NCI-H510A (cell line): ENCODE measurements around the gene NHEJ1.

ENCODE experiments used
- DNase-seq: peaks from one replicate; lab custom pipeline; 2025; lab: John Stamatoyannopoulos, UW

The NHEJ1 gene

GRCh38 chr2:219057709-219058540, 102.7 kb downstream of the NHEJ1 start:
- DNase-seq: peak; percentile 74

- DNase-seq: no peak
Measured at GRCh38 chr2:219056896-219057708, 103.5 kb downstream of the NHEJ1 start.

- no peak for DNase-seq
Measured at GRCh38 chr2:219056176-219056895, 104.3 kb downstream of the NHEJ1 start.

GRCh38 chr2:219054956-219055903, 105.4 kb downstream of the NHEJ1 start:
- DNase-seq: no peak

GRCh38 chr2:219049282-219049681, 111.3 kb downstream of the NHEJ1 start:
- DNase-seq: no peak

GRCh38 chr2:219045937-219046550, 114.6 kb downstream of the NHEJ1 start:
- DNase-seq: no peak

DNA sequence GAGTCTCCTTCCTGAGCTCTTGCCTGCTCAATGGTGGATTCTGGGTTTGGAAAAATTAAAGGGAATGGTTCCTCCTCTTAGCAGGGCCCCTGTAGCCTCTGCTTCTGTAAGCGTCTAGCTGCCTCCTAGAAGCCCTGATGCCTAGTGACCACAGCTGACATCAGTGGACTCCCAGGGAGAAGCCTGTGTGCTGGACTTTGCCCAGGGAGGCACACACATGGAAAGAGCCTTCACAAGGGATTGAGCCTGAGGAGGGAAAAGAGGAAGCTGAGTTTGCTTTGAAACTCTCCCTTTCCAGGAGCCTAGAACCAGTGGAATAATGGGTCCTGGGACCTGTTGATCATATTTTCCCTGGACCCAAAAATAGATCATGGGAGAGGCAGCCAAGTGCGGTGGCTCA, 117.9 kb downstream of the NHEJ1 start:
- DNase-seq: no peak

GRCh38 chr2:219042157-219042556, 118.5 kb downstream of the NHEJ1 start:
- DNase-seq: no peak

DNA sequence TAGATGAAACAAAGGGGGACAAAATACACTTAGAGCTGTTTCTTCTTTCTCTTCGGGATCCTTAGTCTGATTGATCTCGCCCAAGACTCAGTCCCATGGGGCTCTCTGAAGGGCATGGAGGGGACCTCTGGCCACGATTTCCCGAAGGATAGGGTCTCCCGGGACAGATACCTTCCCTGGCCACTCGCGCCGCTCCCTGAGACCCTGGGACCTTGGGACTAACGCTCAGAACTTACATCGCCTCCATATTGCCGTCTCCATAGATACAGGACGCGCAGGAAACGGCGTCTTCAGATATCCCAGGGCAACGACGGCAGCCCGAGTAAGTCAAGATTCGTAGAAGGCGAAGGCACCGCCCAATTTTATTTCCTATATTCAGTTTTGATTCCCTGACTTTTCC, 119.4 kb downstream of the NHEJ1 start, which contains the start of gene CFAP65:
CFAP65 (minus strand) TSS at position 265 of the 400 bp plus-strand sequence. CDS start 2,468 bp downstream, outside the sequence.
- peak; percentile 52 for DNase-seq

DNA sequence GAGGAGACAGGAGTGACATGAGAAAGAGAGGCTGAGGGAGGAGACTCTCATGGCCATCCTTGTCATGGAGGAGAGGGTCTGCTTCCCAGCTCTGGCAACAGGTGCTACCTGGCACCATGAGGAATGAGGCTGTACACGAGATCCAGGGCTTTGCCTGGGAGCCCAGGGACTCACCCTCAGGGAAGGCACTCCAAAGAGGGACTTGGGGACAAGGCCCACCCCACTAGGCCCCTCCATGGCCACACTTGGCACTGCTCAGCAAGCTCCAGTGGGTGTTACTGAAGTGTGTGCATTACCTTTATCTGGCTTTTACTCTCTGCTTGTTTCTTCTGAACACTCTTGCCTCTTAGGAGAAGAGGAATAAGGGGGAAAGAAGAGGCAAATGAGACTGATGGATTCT, 122.0 kb downstream of the NHEJ1 start:
- DNase-seq: no peak

DNA sequence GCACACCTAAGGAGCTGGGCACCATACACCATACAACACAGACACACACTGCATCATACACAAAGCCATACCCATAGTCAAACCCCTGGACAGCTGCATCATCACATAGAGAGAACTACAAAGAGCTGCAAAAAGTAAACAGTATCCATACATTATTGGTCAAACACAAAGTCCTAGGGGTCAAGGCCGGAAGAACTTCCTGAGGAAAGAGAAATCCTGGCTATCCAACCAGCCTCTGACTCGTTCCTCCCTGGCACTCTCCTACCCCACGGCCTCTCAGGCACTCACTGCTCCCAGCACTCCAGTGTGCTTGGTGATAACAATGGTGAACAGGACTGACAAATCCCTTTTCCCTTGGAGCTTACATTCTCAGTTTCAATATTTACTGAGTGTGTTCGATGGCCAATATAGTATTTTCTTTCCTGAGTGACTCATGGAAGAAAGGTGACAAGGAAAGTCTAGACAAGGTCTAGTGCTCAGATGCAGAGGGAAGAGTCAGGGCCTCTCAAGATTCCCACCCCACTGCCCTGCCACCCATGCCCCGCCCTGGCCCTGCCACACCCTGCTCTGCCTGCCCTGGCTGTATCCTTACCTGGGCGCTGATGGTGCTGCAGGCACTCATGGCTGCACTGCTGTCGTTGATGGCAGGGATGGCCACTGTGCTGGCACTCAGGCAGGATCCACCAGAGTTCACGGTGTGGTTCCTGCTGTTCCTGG, 122.7 kb downstream of the NHEJ1 start:
- no peak for DNase-seq

DNA sequence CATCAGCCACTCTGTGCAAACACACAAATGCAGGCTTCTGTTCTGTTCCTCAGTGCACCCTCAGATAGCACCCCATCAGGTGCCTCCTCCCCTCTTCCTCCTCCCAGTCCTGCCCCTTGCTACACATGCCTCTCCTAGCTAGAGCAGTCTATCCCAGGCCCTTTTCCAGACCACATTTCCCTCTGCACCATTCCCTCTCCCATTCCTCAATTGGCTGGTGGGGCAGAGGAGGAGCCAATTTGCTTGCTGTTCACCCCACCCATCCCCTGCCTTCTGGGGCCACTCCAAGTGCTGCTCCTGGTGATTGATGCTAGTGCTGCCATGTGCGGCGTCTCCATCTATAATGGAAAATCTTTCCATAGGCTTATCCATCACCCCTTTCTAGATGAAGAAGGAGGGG, 124.7 kb downstream of the NHEJ1 start:
- DNase-seq: no peak

DNA sequence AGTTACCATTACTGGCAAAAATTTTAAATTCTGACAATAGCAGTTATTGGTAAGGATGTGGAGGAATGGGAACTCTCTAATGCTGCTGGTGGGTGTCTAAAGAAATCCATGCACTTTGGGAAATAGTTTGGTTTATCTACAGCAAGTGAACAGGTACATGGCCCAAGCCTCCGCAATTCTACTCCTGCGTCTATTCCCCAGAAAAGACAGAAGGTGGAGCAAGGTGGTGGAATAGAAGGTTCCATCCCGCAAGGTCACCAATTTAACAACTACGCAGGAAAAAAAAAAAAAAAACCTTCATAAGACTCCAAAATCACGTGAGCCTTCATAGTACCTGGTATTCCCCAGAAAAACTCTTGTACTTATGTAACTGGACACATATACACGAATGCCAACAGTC, 125.8 kb downstream of the NHEJ1 start:
- DNase-seq: no peak

GRCh38 chr2:219032051-219032745, 128.4 kb downstream of the NHEJ1 start:
- no peak for DNase-seq

DNA sequence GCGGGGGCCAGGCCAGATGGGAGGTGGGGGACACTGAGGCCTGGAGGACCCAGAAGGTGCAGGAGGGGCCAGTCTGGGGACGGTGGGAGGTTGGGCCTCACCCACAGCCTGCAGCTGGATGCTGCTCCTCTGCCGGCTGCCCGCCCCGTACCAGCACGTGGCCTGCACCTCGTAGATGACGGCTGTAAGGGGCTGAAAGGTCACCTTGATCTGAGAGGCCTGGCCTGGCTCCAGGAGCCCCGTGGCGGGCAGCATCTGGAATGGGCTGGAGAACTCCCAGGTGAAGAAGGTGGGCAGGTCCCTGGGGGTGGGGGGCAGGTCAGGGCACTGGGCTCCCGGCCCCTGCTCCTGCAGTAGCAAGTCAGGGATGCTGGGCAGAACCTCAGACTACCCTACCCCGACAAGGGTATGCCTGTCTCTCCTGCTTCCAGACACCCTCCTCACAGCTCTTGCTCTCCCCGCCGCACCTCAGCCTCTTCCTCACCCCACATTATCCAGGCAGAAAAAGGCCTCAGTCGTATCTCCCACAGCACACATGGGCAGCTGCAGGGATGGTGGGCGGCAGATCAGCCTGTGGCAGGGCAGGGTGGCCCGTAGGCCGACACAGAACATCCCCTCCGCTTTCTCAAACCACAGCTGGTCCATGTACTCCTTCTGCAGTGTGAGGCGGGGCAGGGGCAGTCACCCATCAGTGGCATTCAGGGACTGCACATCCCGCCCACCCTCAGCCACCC, 129.4 kb downstream of the NHEJ1 start:
- DNase-seq: no peak

DNA sequence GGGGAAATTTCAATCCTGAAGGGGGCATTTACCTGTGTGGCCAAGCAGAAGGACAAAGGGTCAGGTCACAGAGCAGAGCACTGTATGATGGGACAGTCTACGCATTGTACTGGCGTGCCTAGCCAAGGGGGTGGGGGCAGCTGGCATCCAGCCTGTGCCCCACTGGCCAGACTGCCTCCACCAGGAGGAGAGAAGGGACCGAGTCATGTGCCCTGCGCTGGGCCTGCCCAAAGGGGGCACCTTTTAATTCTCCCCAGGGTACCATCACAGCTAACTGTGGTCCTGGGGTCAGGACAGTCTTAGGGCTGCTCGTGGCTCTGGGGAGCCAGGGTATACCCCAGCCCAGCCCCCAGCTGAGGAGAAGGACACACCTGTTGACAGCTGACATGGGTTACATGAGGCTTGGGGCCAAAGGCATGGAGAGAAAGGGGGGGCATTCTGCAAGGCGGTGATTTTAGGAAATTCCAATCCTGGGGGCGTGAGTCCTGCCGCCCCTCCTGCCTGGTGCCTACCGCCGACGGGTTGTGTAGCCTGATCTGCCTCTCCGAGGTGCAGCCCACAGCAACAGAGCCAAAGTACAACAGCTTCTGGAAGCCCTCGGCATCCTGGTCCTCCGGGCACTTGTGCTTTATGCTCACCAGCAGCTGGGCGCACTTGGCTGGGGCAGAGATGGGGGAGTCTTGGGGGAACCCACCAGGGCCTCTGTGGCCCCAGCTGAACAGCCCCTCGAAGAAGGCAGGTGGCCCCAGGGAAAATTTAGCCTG, 130.3 kb downstream of the NHEJ1 start:
- no peak for DNase-seq

DNA sequence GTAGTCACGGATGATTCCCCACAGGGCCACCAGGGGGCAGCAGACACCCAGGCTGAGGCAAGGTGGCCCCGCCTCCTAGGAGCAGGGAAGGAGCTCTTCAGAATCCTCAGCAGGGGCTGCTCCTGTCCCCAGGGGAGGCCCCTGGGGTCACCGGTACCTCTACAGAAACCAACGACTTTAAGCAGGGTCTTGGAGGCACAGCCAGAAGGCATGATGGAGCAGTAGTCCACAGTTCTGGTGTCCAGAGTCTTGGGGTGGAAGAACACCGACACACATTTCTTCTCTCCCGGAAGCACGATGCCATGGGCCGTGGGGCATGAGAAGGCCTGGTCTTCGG, 130.8 kb downstream of the NHEJ1 start:
- peak; percentile 31 for DNase-seq
